Measurements from ENCODE around the gene ACSS2.

ACSS2 gene

GRCh38 chr20:34951252-34951651 is 74.8 kb downstream of the ACSS2 start:
- no peak for DNase-seq

- no peak for DNase-seq
Measured at GRCh38 chr20:34951652-34952051, 75.2 kb downstream of the ACSS2 start.

GRCh38 chr20:34952671-34953070 is 76.3 kb downstream of the ACSS2 start:
- DNase-seq = no peak

GRCh38 chr20:34953960-34954359 is 77.5 kb downstream of the ACSS2 start:
- DNase-seq = no peak

GRCh38 chr20:34954904-34955230 is 78.5 kb downstream of the ACSS2 start:
- DNase-seq = peak; percentile 2

- DNase-seq = peak; percentile 96
Measured at GRCh38 chr20:34955231-34956040, 79.0 kb downstream of the ACSS2 start, which contains the start of the genes GSS and MYH7B. Gene GSS, minus strand, starts transcription at chr20:34955806. Its CDS starts 3,954 bp downstream, at chr20:34951852. Gene MYH7B, plus strand, starts transcription at chr20:34955868. Its CDS starts 22,138 bp downstream, at chr20:34978006.

- no peak for DNase-seq
Measured at GRCh38 chr20:34956041-34956458, 79.6 kb downstream of the ACSS2 start.

GRCh38 chr20:34956751-34957472 is 80.5 kb downstream of the ACSS2 start:
- no peak for DNase-seq

- DNase-seq = no peak
Measured at GRCh38 chr20:34964486-34964885, 88.1 kb downstream of the ACSS2 start.

- no peak for DNase-seq
Measured at GRCh38 chr20:34965051-34965450, 88.6 kb downstream of the ACSS2 start.

GRCh38 chr20:34967421-34967820 is 91.0 kb downstream of the ACSS2 start:
- DNase-seq = no peak

GRCh38 chr20:34968042-34968775 is 91.8 kb downstream of the ACSS2 start:
- DNase-seq = no peak

- DNase-seq = no peak
Measured at GRCh38 chr20:34970193-34970840, 93.9 kb downstream of the ACSS2 start.

- DNase-seq = no peak
Measured at GRCh38 chr20:34970846-34971560, 94.6 kb downstream of the ACSS2 start.

- DNase-seq = no peak
Measured at GRCh38 chr20:34971561-34972235, 95.3 kb downstream of the ACSS2 start.

GRCh38 chr20:34974246-34974645 is 97.8 kb downstream of the ACSS2 start:
- DNase-seq = no peak

- DNase-seq = no peak
Measured at GRCh38 chr20:34976286-34976685, 99.9 kb downstream of the ACSS2 start.

All from CD4-positive, alpha-beta T cell treated with Interleukin-17A for 1 hour (primary cell).